HG03097 (cell line): ENCODE data around the gene DGLUCY.
"Not testable (repeated sequence)": the region's sequence is repeated elsewhere in the genome, so short reads cannot be mapped to it uniquely, and the experiment has no call there.

Experiments used
- ATAC-seq: cut with Tn5 transposase; IDR thresholded peaks from one replicate; pipeline ENCODE4 v1.9.1; 2021; ENCODE audit not compliant: unreplicated experiment, low FRiP score

Gene DGLUCY

DNA sequence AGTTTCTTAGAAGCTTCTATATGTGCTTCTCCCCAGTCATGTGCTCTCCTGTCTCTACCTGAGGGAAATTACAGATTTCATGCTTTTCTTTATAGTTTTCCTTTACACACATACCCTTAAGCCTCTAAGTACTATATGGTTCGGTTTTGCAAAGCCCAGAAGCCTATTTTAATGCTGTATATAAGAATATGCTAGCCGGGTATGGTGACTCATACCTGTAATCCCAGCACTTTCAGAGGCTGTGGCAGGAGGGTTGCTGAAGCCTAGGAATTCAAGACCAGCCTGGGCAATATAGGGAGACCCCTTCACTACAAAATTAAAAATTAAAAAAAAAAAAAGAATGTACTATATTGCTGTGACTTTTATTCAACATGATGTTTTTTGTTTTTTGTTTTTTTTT, 15.4 kb downstream of the DGLUCY start:
- no peak for ATAC-seq

DNA sequence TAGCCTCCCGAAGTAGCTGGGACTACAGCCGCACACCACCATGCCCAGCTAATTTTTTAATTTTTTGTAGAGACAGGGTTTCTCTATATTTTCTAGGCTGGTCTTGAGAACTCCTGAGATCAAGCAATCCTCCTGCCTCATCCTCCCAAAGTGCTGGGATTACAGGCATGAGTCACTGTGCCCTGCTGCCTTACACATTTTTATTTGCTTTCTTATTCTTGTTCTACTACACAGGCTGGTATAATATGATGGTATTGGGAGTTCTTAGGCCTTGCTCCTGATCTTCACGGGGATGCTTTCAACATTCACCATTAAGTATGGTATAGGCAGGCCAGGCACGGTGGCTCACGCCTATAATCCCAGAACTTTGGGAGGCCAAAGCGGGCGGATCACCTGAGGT, 21.2 kb downstream of the DGLUCY start:
- ATAC-seq: no peak

DNA sequence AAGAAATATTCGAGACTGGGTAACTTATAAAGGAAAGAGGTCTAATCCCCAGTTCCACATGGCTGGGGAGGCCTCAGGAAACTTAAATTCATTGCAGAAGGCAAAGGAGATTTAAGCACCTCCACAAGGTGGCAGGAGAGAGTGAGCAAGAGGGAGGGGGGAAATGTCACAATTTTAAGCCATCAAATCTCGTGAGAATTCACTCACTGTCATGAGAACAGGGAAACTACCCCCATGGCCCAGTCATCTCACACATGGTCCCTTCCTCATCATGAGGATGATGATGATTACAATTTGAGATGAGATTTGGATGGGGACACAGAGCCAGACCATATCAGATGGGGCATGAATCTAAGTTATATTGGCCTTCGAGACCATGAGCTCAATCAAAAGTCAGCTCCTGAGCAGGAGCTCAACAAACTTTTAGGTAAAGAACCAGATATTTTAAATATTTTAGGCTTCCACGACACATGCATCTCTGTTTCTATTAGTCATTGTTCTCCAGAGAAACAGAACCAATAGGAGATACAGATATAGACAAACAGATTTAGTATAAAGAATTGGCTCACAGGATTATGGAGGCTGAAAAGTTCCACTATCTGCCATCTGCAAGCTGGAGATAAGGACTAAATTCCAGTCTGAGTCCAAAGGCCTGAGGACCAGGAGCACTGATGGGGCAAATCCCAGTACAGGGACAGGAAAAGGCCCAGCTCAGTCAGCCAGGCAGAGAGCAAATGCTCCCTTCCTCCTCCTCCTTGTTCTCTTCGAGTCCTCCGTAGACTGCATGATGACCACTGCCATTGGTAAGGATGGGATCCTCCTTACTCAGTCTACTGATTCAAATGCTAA, 24.9 kb downstream of the DGLUCY start:
- ATAC-seq: no peak

DNA sequence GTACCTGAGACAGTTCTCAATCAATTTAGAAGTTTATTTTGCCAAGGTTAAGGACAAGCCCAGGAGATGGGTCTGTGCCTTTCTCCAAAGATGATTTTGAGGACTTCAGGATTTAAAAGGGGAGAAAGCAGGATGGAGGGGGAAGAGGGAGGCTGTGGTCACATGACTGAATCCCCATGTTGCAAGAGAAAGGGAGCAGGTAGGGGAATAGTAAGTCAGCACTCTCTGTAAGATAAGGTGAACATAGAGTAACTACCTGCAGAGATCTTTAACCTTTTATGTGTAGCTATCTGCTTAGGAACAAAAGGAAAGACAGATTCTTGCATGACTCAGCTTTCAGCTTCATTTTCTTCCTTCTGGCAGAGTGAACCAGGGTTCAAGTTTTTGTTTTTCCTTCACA, 25.9 kb downstream of the DGLUCY start:
- ATAC-seq: no peak

DNA sequence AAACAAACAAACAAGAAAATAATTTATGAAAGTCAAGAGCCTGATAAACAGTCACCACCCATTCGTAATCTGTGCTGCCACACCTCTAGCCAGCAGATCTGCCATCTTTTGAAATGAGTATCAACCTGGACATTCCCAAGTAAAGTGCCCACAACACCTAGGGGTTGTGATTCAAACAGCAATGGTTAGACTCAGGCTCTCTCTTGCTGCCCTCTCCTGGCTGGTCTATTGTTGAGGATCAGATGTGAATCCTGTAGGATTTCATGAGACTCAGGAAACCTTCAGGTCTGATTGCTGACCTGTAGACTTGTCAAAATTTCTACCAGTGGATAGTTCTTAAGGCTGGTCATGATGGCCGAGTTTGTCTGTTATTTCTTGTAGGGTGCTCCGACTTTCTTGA, 26.8 kb downstream of the DGLUCY start:
- ATAC-seq: no peak

DNA sequence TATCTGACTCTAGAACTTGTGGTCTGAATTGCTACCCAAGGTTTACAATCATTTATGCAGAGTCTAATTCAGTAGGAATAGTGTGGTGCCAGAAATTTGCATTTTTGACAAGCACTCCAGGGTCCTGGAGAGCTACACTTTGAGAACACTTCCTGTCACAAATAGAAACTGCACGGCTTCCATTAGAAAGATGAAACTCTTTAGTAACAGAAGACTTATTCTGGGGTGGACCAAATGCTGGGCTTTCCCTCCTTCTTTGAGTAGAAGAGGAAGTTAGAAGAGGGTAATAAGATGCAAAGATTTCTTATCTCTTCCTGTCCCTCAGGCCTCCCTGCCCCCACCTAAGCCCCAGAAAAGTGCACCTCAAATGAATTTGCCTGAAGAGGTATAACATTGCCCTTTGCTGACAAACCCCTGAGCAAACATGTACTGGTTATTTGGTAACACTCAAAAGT, 28.4 kb downstream of the DGLUCY start:
- ATAC-seq: peak; percentile 93

DNA sequence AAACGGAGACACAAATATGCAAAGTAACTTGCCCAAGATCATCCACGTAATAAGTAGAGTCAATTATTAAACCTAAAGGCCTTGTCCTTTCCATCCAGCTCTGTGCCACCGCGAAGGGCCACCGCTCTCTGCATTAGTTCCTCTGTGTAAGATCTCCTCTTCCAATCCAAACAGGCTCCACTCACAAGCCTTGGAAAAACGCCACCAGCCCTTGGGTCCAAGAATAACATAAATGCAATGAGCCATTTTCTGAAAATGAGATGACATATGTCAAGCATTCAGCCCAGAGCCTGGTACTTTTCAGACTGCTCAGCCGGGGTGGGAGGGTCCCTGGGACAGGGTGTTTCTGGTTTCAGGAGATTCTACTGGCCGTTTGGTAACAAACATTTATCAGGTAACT, 30.0 kb downstream of the DGLUCY start:
- no peak for ATAC-seq

DNA sequence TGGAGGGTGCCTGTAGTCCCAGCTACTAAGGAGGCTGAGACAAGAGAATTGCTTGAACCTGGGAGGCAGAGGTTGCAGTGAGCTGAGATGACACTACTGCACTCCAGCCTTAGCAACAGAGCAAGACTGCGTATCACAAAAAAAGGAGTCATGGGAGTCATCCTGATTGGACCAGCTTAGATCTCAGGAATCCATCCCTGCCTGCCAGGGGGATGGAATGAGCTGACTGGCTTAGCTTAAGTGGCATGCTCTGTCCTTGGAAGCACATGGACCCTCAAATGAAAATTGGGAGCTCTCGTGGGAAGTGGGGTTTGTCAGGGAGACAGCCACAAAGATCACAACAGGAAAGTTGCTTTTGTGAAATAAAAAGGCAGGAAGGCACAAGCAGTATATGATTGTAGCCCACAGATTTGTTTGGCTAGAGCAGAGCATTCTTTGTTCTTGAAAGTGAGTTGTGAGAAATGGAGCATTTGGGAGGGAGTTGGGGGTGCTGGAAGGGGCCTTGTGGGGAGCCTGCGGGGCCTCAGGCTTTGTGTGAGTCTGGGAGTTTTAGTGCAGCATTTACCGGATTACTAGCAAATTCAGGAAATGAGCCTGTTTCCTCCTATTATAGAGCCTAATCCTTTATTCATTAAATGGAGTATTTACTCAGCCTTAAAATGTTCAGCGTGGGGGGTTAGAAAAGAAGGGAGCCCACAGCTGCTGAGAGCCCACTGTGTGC, 30.7 kb downstream of the DGLUCY start:
- no peak for ATAC-seq

DNA sequence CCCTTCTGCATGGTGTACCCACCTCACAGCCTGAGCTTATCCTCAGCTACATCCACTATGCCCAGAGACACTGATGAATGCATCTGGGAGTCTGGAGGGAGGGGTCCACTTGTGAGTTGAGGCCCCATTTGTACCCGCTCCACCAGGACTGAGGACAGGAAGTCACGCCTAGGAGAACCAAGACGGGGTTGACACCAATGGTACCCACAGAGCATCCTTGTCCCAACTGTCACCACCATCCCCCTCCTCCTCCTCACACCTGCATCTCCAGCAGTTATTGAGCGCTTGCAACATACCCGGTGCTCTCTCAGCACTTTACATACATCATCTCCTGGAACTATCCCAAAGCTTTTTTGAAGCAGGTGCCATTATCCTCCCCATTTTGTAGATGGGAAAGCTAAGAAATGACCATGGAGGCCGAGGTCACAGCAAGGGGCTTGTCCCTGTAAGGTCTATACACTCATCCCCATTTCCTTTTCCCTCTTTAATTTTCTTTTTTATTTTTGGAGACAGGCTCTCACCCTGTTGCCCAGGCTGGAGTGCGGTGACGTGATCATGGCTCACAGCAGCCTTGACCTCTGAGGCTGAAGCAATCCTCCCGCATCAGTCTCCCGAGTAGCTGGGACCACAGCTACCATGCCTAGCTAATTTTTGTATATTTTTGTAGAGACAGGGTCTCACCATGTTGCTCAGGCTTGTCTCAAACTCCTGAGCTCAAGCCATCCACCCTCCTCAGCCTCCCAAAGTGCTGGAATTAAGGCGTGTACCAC, 31.7 kb downstream of the DGLUCY start:
- no peak for ATAC-seq

DNA sequence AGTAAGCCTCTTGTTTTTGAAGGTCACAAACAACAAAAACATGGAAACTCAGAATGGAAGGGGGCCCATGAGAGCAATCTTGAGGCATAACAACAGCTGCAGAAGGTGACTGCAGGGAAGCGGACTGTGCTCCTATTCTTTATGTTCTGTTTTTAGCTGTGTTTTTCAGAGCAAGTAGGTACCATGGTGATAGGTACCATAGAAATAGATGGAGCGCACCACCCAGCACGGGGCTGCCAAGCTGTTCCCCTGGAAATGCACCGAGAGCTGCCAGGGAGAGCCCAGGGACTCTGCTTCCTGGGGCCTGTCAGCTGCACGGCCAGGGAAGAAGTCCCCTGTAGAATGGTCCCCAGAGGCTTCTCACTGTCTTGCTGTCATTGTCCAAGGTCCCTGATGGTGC, 32.8 kb downstream of the DGLUCY start:
- no peak for ATAC-seq

DNA sequence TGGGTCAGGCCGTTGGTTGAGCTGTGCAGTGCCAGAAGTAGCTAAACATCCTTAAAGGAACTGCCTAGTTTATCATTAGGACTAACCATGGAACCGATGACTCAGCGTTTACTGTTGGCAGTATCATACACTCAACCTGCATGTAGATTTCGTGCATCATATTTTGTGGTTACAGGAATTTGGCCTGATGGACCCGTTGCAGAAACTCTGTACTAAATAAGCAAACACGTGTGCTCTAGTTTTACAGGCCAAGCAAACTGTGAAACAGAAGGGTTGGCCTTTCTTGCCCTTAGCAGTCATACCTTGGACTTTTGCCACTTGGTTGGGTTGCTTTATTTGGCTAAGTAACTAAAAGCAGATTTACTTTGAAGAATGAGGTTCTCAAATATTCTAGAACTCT, 35.6 kb downstream of the DGLUCY start:
- ATAC-seq: no peak

DNA sequence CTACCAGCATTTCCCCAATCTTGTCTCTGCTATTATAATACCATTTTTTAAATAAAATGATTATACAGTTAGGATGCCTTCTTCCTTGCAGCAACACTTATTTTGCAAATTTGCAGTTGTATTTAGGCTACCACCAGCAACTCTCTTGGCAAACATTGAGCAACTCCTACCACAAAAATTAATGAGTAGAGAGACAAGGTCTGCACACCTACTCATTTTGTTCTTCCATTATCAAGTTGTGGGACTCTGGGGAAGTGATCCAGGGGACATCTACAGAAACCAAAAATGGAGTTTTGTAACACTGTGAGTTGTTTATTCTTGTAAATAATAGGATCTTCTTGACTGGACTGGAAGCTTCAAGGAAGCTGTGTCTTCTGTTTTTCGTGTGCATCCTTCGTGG, 38.6 kb downstream of the DGLUCY start:
- ATAC-seq: no peak

DNA sequence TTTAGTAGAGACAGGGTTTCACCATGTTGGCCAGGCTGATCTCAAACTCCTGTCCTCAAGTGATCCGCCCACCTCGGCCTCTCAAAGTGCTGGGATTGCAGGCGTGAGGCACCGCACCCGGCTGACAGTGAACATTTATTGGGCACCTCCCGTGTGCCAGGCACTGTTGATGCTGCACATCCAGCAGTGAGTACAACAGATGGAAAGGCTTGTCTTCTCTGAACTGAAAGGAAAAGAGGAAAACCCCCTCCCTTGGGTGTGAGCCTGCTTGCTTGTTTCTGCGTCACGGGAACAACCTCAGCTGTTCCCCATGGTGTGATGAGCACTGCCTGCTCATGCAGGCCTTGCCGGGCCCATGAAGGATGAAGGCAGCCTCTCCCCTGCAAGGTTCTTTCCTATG, 39.5 kb downstream of the DGLUCY start:
- no peak for ATAC-seq

DNA sequence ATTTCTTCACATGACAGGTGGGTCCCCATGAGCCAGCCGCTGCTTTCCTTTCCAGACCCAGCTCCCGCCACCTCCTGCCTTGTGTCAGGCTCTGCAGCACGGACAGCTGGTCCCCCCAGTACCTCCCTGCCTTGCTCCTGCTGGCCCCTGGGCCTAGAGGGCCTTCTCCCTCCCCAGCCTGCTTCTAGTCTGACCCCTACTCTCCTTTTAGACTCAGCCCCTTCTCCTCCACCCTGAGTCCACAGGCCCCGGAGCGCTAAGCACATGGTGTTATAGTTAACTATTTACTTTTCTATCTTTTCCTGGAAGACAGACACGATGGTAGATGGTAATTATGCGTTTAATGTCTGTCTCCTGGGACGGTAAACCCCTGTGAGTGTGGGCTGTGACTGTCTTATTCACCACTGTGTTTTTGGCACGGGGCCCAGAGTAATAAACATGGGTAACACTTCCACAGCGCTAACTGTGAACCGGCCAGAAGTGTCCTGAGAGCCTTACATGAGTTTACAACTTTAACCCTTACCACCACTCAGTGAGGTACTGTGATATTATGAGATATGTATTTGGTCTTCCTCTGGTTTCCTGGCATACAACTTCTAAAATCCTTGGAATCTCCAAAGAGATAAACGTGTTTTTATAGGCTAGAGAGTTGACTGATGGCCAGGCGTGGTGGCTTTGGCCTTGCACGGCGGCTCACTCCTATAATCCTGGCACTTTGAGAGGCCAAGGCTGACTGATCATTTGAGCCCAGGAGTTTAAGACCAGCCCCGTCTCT, 41.2 kb downstream of the DGLUCY start:
- no peak for ATAC-seq

DNA sequence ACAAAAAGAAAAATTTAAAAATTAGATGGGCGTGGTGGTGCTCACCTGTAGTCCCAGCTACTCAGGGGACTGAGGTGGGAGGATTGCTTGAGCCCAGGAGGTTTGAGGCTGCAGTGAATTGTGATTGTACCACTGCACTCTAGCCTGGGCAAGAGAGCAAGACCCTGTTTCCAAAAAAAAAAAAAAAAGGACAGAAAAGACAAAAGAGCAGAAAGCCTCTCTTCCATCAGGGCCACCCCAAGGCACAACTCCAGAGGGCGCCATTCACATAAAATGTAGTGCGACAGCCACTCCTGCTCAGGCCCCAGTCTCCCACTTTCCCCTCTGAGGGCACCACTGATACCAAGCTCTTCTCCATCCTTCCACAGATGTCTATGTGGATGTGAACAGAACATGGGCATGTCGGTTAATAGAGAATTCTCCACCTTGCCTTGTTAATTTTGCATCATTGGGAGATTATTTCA, 41.8 kb downstream of the DGLUCY start:
- no peak for ATAC-seq

DNA sequence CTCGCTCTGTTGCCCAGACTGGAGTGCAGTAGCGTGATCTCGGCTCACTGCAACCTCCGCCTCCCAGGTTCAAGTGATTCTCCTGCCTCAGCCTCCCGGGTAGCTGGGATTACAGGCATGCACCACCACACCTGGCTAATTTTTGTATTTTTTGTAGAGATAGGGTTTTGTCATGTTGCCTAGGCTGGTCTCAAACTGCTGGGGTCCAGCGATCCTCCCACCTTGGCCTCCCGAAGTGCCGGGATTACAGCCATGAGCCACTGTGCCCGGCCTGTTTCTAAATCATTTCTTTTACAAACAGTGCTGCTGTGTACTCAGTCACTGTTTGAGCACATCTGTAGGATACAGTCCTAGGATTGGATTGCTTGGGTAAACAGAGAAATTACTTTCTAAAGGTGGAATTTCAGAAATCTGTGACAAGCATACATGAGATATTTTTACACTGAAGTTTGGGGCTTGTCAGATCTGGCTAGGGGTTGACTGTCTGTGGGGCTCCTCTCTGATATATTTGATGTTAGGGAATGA, 42.3 kb downstream of the DGLUCY start:
- ATAC-seq: not testable (repeated sequence)

DNA sequence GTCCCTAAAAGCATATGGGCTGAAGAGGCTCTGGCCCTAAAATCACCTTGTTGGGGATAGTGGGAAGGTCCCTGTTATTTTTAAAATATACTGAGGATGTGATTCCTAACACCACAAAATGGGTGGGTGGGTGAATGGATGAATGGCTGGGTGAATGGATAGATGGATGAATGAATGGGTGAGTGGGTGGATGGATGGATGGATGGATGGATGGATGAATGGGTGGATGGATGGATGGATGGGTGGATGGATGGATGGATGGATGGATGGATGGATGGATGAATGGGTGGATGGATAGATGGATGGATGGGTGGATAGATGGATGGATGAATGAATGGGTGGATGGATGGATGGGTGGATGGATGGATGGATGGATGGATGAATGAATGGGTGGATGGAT, 43.0 kb downstream of the DGLUCY start:
- not testable (repeated sequence) for ATAC-seq

DNA sequence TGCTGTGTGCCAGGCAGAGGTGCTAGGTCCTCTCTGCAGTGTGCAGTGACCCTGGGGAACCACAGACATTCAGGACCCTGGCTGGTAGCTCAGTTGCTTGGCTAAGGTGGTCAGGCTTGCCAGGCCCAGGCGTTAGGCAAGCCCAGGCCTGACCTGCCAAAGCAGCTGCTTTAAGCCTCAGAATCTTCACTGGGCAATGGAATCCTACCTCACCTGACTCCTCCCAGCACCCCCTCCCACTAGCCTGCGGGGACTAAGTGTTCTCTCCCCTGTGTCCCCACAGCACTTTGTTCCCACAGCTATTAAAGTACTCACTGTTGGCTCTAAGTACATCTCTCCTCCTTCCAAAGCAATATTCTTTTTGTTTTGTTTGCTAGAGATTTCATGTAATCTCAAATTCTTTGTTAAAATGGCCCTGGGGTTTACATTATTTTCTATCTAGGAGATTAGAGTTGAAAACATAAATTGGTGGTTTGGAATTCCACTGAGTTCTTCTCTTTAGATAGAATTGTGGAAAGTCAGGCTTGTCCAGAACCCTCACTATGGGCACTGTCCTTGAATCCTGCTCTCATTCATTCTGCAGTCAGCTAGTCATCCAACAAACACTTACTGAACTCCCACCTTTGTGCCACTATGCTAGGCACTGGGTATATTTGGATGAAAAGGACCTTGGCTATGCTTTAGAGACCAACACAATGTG, 44.4 kb downstream of the DGLUCY start:
- ATAC-seq: no peak

DNA sequence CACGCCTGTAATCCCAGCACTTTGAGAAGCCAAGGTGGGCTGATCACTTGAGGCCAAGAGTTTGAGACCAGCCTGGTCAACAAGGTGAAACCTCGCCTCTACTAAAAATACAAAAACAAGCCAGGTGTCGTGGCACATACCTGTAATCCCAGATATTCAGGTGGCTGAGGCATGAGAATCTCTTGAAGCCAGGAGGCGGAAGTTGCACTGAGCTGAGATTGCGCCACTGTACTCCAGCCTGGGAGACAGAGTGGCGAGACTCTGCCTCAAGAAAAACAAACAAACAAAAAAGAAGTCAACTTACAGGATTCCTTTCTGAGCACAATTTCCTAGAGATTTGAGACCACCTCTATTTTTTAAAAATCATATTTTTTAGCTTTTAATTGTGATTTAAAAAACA, 45.3 kb downstream of the DGLUCY start:
- ATAC-seq: no peak

DNA sequence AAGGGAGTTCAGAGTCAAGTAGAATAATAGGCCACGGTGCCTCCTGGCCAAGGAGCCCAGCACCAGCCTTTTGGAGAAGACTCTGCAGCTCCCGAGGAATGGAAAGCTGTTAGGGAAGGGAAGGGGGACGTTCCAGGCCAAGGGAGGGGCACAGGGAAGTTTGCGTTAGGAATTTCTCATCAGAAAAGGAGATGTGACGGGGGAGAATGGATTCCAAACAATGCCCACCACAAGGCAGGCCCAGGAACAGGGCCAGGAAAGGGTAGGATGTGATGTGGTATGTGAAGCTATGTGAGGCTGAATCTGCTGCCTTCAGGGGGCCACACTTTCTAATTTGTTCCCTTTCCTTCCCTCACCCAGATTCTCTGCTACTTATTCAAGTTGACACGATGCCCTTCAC, 46.0 kb downstream of the DGLUCY start:
- ATAC-seq: no peak
